HepG2 (cell line): ENCODE data around the gene GLE1. TPM values are rescaled to one million over a fixed set of nuclear protein-coding genes. Genes with fewer than 3 reads are reported as not detected.

Source experiments
- AHR ChIP-seq: IDR thresholded peaks from 2 replicates; pipeline ENCODE4 v1.6.1; 2018; ENCODE audit warnings: missing genetic modification reagents, missing compliant biosample characterization
- ATRX ChIP-seq: sonication (generic); formaldehyde crosslinking; IDR thresholded peaks from 2 replicates; pipeline ENCODE4 v1.4.0; 2020; ENCODE audit warnings: missing genetic modification reagents, borderline replicate concordance
- BORCS8-MEF2B ChIP-seq: sonication (generic); formaldehyde crosslinking; IDR thresholded peaks from 2 replicates; pipeline ENCODE4 v1.8.0; 2022; ENCODE audit warnings: mild to moderate bottlenecking, missing genetic modification reagents
- HNRNPLL ChIP-seq: fragments of 200-400 bp; formaldehyde crosslinking; IDR thresholded peaks from 2 replicates; pipeline ENCODE4 v1.6.1; 2017; ENCODE audit warnings: mild to moderate bottlenecking, low read depth, low read length; ENCODE audit not compliant: poor library complexity, severe bottlenecking
- JUN ChIP-seq: sonication (generic); formaldehyde crosslinking; IDR thresholded peaks from 2 replicates; pipeline ENCODE4 v1.4.0; 2020; ENCODE audit warnings: mild to moderate bottlenecking, missing genetic modification reagents
- JUNB ChIP-seq: sonication (generic); formaldehyde crosslinking; IDR thresholded peaks from 2 replicates; pipeline ENCODE4 v1.8.0; 2022; ENCODE audit warnings: missing genetic modification reagents, mild to moderate bottlenecking, borderline replicate concordance
- KAT7 ChIP-seq: IDR thresholded peaks from 2 replicates; pipeline ENCODE4 v1.6.1; 2018; ENCODE audit warnings: borderline replicate concordance, missing compliant biosample characterization
- KLF12 ChIP-seq: sonication (generic); formaldehyde crosslinking; IDR thresholded peaks from 2 replicates; pipeline ENCODE4 v1.4.0; 2020; ENCODE audit warnings: missing genetic modification reagents, borderline replicate concordance
- MAF1 ChIP-seq: sonication (generic); formaldehyde crosslinking; IDR thresholded peaks from 2 replicates; pipeline ENCODE4 v1.5.0; 2020; ENCODE audit warnings: missing genetic modification reagents, borderline replicate concordance
- PCBP1 ChIP-seq: fragments of 200-400 bp; formaldehyde crosslinking; IDR thresholded peaks from 2 replicates; pipeline ENCODE4 v1.6.1; 2017; ENCODE audit warnings: mild to moderate bottlenecking, low read depth, low read length, borderline replicate concordance
- SKI ChIP-seq: fragments of 450-650 bp; IDR thresholded peaks from one replicate; pipeline ENCODE4 v1.6.1; 2018; ENCODE audit warnings: mild to moderate bottlenecking; ENCODE audit not compliant: partially characterized antibody
- STAG1 ChIP-seq: sonication (generic); formaldehyde crosslinking; IDR thresholded peaks from 2 replicates; pipeline ENCODE4 v1.4.0; 2020; ENCODE audit warnings: missing genetic modification reagents
- TCF7 ChIP-seq: sonication (generic); IDR thresholded peaks from 2 replicates; pipeline ENCODE4 v1.6.1; 2016; ENCODE audit warnings: antibody characterized with exemption, low read depth
- U2AF1 ChIP-seq: fragments of 200-400 bp; formaldehyde crosslinking; optimal IDR thresholded peaks from 2 replicates; pipeline ENCODE3; 2017; ENCODE audit warnings: mild to moderate bottlenecking, low read depth, low read length
- ZFP36L1 ChIP-seq: sonication (generic); formaldehyde crosslinking; IDR thresholded peaks from 2 replicates; pipeline ENCODE4 v1.8.0; 2022; ENCODE audit warnings: mild to moderate bottlenecking, missing genetic modification reagents, moderate library complexity
- ZNF230 ChIP-seq: sonication (generic); formaldehyde crosslinking; IDR thresholded peaks from 2 replicates; pipeline ENCODE4 v1.4.0; 2020; ENCODE audit warnings: mild to moderate bottlenecking, missing genetic modification reagents
- ZNF570 ChIP-seq: sonication (generic); formaldehyde crosslinking; IDR thresholded peaks from 2 replicates; pipeline ENCODE4 v1.4.0; 2020; ENCODE audit warnings: mild to moderate bottlenecking, missing genetic modification reagents, borderline replicate concordance
- ZNF589 ChIP-seq: sonication (generic); formaldehyde crosslinking; conservative IDR thresholded peaks from 2 replicates; pipeline ENCODE4 v1.8.0; 2022; ENCODE audit warnings: mild to moderate bottlenecking, moderate library complexity, missing genetic modification reagents
- ZNF598 ChIP-seq: sonication (generic); formaldehyde crosslinking; IDR thresholded peaks from 2 replicates; pipeline ENCODE4 v1.5.1; 2020; ENCODE audit warnings: mild to moderate bottlenecking, missing genetic modification reagents, borderline replicate concordance
- ZSCAN31 ChIP-seq: sonication (generic); formaldehyde crosslinking; IDR thresholded peaks from 2 replicates; pipeline ENCODE4 v1.5.0; 2020; ENCODE audit warnings: low read depth, mild to moderate bottlenecking, missing genetic modification reagents
- polyA plus RNA-seq, 8 experiments: library from polyadenylated mRNA; depleted of rRNA in 3 of 8; stranded (reverse) in 7 of 8; unstranded in 1 of 8; fragments of >200 nt; fragmentation: Illumina TruSeq in 4 of 8; extraction: Trizol in 4 of 8; gene quantifications; 2 replicates each; pipeline versions ENCODE4 v1.2.1 to v1.2.3, GENCODE V29; 2011 to 2016; ENCODE audit warnings: low read depth in 4 of 8, missing spikeins in 1 of 8, mixed read lengths in 1 of 8; ENCODE audit not compliant: insufficient read depth in 1 of 8
- total RNA-seq, 5 experiments: library from RNA; depleted of rRNA; stranded (reverse); fragments of >200 nt; fragmentation: Illumina TruSeq; extraction: Trizol; gene quantifications; 2 replicates each; pipeline ENCODE4 v1.2.3, GENCODE V29; 2016; ENCODE audit warnings: low read depth in 1 of 5
- TF ChIP-seq, protein P1 (sequence below): sonication (generic); formaldehyde crosslinking; IDR thresholded peaks from 2 replicates; pipeline ENCODE4 v1.4.0; 2020; ENCODE audit warnings: missing genetic modification reagents
- TF ChIP-seq, protein P2 (sequence below): sonication (generic); formaldehyde crosslinking; IDR thresholded peaks from 2 replicates; pipeline ENCODE4 v1.5.0; 2020; ENCODE audit warnings: missing genetic modification reagents
- TF ChIP-seq, protein P3 (sequence below): IDR thresholded peaks from 2 replicates; pipeline ENCODE4 v1.6.1; 2016

Gene GLE1
- total and polyA plus RNA-seq, 2 of the 13 experiments (the other 11 are each of a cell fraction or from before 2014, with no cell fraction given): 14.7 to 28.8 TPM

DNA sequence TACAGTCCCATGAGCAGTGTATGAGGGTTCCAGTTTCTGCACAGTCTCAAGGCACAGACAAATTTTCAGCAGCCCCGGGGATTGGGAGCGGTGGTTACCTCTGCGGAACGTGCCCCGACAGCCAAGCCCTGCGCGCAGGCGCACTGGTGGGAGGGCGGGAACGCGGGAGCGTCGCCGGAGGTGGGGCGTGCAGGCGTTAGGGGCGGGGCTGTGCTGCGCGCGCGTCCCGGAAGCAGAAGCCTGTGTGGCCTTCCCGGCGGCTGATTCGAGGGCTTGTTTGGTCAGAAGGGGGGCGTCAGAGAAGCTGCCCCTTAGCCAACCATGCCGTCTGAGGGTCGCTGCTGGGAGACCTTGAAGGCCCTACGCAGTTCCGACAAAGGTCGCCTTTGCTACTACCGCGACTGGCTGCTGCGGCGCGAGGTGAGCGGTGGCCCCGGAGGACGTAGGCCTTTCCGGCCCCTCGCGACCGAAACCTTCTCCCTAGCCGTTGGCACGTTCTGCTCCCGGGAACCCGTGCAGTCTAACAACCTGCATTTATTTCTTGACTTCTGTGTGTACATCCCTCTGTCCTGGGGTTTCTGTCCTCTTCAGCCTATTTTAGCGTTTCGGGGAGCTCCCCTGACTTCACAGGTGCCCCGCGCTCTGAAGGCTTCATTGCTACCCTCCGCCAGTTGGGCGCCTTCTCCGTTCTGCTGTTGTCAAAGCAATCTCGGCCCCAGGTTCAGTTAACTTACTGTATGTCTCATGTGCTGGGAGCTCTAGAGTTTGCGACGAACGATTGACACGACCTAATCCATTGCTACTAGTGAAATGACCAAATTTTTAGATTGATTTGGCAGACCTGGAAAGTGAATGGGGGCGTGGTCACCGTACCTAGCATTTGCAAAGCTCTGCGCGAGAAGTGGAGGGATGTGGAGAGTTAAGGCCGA lies at the start of gene GLE1 (continued):
- TF ChIP-seq, protein P1, sequence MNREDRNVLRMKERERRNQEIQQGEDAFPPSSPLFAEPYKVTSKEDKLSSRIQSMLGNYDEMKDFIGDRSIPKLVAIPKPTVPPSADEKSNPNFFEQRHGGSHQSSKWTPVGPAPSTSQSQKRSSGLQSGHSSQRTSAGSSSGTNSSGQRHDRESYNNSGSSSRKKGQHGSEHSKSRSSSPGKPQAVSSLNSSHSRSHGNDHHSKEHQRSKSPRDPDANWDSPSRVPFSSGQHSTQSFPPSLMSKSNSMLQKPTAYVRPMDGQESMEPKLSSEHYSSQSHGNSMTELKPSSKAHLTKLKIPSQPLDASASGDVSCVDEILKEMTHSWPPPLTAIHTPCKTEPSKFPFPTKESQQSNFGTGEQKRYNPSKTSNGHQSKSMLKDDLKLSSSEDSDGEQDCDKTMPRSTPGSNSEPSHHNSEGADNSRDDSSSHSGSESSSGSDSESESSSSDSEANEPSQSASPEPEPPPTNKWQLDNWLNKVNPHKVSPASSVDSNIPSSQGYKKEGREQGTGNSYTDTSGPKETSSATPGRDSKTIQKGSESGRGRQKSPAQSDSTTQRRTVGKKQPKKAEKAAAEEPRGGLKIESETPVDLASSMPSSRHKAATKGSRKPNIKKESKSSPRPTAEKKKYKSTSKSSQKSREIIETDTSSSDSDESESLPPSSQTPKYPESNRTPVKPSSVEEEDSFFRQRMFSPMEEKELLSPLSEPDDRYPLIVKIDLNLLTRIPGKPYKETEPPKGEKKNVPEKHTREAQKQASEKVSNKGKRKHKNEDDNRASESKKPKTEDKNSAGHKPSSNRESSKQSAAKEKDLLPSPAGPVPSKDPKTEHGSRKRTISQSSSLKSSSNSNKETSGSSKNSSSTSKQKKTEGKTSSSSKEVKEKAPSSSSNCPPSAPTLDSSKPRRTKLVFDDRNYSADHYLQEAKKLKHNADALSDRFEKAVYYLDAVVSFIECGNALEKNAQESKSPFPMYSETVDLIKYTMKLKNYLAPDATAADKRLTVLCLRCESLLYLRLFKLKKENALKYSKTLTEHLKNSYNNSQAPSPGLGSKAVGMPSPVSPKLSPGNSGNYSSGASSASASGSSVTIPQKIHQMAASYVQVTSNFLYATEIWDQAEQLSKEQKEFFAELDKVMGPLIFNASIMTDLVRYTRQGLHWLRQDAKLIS (CRISPR knock-in tag): no peak
- TF ChIP-seq ZNF230 (CRISPR knock-in tag) (no peak; the same call in 1 of the 2 replicates), TCF7 (no peak), AHR (CRISPR knock-in tag) (peak; percentile 67; the same call in 1 of the 2 replicates), JUN (CRISPR knock-in tag) (no peak), KAT7 (CRISPR knock-in tag) (peak; percentile 61; the same call in 1 of the 2 replicates), STAG1 (CRISPR knock-in tag) (peak; percentile 8; the same call in 1 of the 2 replicates), ZFP36L1 (CRISPR knock-in tag) (peak; percentile 78; the same call in 1 of the 2 replicates), ZNF570 (CRISPR knock-in tag) (no peak), HNRNPLL (peak; percentile 71), ATRX (CRISPR knock-in tag) (no peak), KLF12 (CRISPR knock-in tag) (peak; percentile 76), ZNF589 (no peak), ZNF598 (CRISPR knock-in tag) (peak; percentile 92; the same call in 1 of the 2 replicates), BORCS8-MEF2B (CRISPR knock-in tag) (peak; percentile 47; the same call in 1 of the 2 replicates), MAF1 (CRISPR knock-in tag) (peak; percentile 56; the same call in 1 of the 2 replicates), JUNB (no peak), ZSCAN31 (peak; percentile 93; the same call in 1 of the 2 replicates), SKI (no peak), PCBP1 (0 out of 2 replicates have a peak, but pooled peaks have one; percentile 31), U2AF1 (no peak)
- TF ChIP-seq, protein P2, sequence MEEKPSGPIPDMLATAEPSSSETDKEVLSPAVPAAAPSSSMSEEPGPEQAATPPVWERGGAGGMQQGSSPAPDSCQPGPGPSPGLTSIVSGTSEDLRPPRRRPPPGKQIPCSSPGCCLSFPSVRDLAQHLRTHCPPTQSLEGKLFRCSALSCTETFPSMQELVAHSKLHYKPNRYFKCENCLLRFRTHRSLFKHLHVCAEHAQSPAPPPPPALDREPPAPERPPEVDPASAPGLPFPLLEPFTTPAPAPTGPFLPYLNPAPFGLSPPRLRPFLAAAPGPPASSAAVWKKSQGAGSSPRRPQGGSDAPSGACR (CRISPR knock-in tag): 0 out of 2 replicates have a peak, but pooled peaks have one; percentile 32
- TF ChIP-seq, protein P3, sequence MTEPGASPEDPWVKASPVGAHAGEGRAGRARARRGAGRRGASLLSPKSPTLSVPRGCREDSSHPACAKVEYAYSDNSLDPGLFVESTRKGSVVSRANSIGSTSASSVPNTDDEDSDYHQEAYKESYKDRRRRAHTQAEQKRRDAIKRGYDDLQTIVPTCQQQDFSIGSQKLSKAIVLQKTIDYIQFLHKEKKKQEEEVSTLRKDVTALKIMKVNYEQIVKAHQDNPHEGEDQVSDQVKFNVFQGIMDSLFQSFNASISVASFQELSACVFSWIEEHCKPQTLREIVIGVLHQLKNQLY: 0 out of 2 replicates have a peak, but pooled peaks have one; percentile 33
